MM.1S (cell line): ENCODE results near the gene GNAL.

ENCODE experiments used
- DNase-seq: peaks from one replicate; pipeline ENCODE4 v3.0.0-alpha.2; 2015
- H2AFZ ChIP-seq: fragments of 300-600 bp; sonication (generic); 2 replicates; pipeline ENCODE4 v1.6.0; 2016; ENCODE audit warnings: antibody characterized with exemption, low read length
- H3F3A ChIP-seq: fragments of 300-600 bp; sonication (generic); 2 replicates; pipeline ENCODE4 v1.6.1; 2016; ENCODE audit warnings: mild to moderate bottlenecking, antibody characterized with exemption, low read length, moderate library complexity, mixed read lengths; ENCODE audit not compliant: insufficient read depth
- H3K27ac ChIP-seq: fragments of 300-600 bp; sonication (generic); 2 replicates; pipeline ENCODE4 v1.5.1; 2016; ENCODE audit warnings: mild to moderate bottlenecking, low read length
- H3K27me3 ChIP-seq: fragments of 300-600 bp; sonication (generic); replicated peaks from 2 replicates; pipeline ENCODE4 v1.6.0; 2016; ENCODE audit warnings: low read length; ENCODE audit not compliant: insufficient read depth
- H3K36me3 ChIP-seq: fragments of 300-600 bp; sonication (generic); replicated peaks from 2 replicates; pipeline ENCODE4 v1.6.1; 2016; ENCODE audit warnings: mild to moderate bottlenecking, low read length, mixed read lengths; ENCODE audit not compliant: insufficient read depth
- H3K4me1 ChIP-seq: fragments of 300-600 bp; sonication (generic); 2 replicates; pipeline ENCODE4 v1.6.1; 2016; ENCODE audit warnings: low read length, mixed read lengths
- H3K4me2 ChIP-seq: fragments of 300-600 bp; sonication (generic); 2 replicates; pipeline ENCODE4 v1.6.0; 2016; ENCODE audit warnings: low read depth, low read length
- H3K4me3 ChIP-seq: fragments of 300-600 bp; sonication (generic); 2 replicates; pipeline ENCODE4 v1.5.1; 2016; ENCODE audit warnings: low read length, mixed read lengths
- H3K79me2 ChIP-seq: fragments of 300-600 bp; sonication (generic); 2 replicates; pipeline ENCODE4 v1.6.1; 2016; ENCODE audit warnings: mixed run types, low read length, mixed read lengths
- H3K9ac ChIP-seq: fragments of 300-600 bp; sonication (generic); 2 replicates; pipeline ENCODE4 v1.6.1; 2016; ENCODE audit warnings: low read length, mixed read lengths
- H3K9me2 ChIP-seq: fragments of 300-600 bp; sonication (generic); replicated peaks from 2 replicates; pipeline ENCODE4 v1.6.1; 2016; ENCODE audit warnings: mild to moderate bottlenecking, low read length, mixed read lengths; ENCODE audit not compliant: insufficient read depth
- H3K9me3 ChIP-seq: fragments of 300-600 bp; sonication (generic); replicated peaks from 2 replicates; pipeline ENCODE4 v1.6.1; 2016; ENCODE audit warnings: mild to moderate bottlenecking, low read length, mixed read lengths; ENCODE audit not compliant: insufficient read depth
- H4K20me1 ChIP-seq: fragments of 300-600 bp; sonication (generic); 2 replicates; pipeline ENCODE4 v1.6.1; 2016; ENCODE audit warnings: mild to moderate bottlenecking, low read length, moderate library complexity, mixed read lengths; ENCODE audit not compliant: insufficient read depth
- CTCF ChIP-seq: fragments of 300-600 bp; sonication (generic); IDR thresholded peaks from 2 replicates; pipeline ENCODE4 v1.5.1; 2016; ENCODE audit warnings: antibody characterized with exemption, low read length, mixed read lengths
- EZH2 ChIP-seq: fragments of 300-600 bp; sonication (generic); optimal IDR thresholded peaks from 2 replicates; pipeline ENCODE3; 2017; ENCODE audit warnings: low read depth, mild to moderate bottlenecking, antibody characterized with exemption, low read length, mixed read lengths
- EZH2phosphoT487 ChIP-seq: fragments of 300-600 bp; sonication (generic); IDR thresholded peaks from 2 replicates; pipeline ENCODE4 v1.6.1; 2018; ENCODE audit warnings: antibody characterized with exemption, low read length

The GNAL gene

DNA sequence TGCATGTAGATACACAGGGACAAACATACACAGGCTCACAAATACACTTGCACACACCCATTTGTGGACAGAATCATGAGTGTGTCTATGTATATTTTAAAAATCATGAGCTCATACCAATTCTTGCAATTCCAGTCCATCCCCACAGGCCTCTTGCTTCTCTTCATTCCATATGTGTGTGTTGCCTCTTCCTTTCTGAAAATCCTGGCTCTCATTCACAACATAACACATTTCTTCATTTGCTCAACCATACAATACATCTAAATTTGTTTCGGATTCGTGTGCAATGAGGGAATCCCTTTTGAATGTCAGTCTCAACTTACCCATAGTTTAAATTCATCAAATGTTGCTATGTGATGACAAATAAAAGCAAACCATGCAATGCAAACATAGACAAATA, 51.4 kb downstream of the GNAL start:
- H3K4me3 ChIP-seq, result no peak overlapping the region
- no peaks in the 10 kb centered on the region for H3K27me3 ChIP-seq
- no peaks in the 10 kb centered on the region for H3K79me2 ChIP-seq

DNA sequence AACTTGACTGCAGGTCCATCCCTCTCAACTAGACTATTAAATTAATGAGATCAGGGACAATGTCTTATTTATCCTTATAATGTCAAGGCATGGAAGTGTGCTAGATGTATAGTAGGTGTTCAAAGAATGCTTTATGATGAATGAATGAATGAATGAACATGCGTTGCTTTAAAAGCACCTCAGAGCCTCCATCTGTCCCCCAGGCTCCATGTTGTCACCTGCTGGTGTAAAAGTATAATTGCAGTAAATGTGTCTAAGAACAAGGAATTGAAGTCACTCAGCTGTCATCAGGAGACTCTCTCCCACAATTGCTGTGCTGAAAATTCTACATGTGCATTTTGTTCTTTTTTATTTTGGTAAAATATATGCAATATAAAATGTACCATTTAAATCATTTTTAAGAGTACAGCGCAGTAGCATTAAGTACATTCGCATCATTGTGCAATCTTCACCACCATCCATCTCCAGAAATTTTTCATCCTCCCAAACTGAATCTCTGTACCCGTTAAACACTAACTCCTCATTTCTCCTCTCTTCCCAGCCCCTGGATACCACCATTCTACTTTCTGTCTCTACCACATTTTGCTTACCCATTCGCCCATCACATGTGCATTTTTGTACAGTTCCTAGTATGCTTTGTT, 52.6 kb downstream of the GNAL start:
- H3K79me2 ChIP-seq, result no peaks in the 10 kb centered on the region
- H2AFZ ChIP-seq, result no peak overlapping the region
- H3K27ac ChIP-seq, result no peak overlapping the region
- no peak overlapping the region for H3K4me3 ChIP-seq
- no peaks in the 10 kb centered on the region for H3K9me2 ChIP-seq
- peak; percentile 29 for DNase-seq
- H3K4me2 ChIP-seq, result no peak overlapping the region
- H3F3A ChIP-seq, result no peaks in the 10 kb centered on the region
- no peak overlapping the region for H3K9ac ChIP-seq
- H4K20me1 ChIP-seq, result no peaks in the 10 kb centered on the region
- no peaks in the 10 kb centered on the region for H3K27me3 ChIP-seq
- H3K36me3 ChIP-seq, result no peaks in the 10 kb centered on the region
- no peak for TF ChIP-seq EZH2
- peak; percentile 65 for TF ChIP-seq CTCF
- no peak for TF ChIP-seq EZH2phosphoT487
- no peaks in the 10 kb centered on the region for H3K4me1 ChIP-seq
- no peaks in the 10 kb centered on the region for H3K9me3 ChIP-seq

More for the DNA sequence above, 51.4 kb downstream of the GNAL start:
- DNase-seq, result no peak
- Histone ChIP-seq H3K4me1 (no peaks in the 10 kb centered on the region), H3K36me3 (no peaks in the 10 kb centered on the region), H3K9me3 (no peaks in the 10 kb centered on the region), H3K4me2 (no peak overlapping the region), H3K27ac (no peak overlapping the region), H2AFZ (no peak overlapping the region), H3F3A (no peaks in the 10 kb centered on the region), H3K9ac (no peak overlapping the region), H3K9me2 (no peaks in the 10 kb centered on the region), H4K20me1 (no peaks in the 10 kb centered on the region)
- TF ChIP-seq CTCF, result no peak
- TF ChIP-seq EZH2phosphoT487, result no peak
- no peak for TF ChIP-seq EZH2

- TF ChIP-seq CTCF (no peak), EZH2 (no peak), EZH2phosphoT487 (no peak)
- Histone ChIP-seq H3K79me2 (no peaks in the 10 kb centered on the region), H3K9ac (no peak overlapping the region), H3K36me3 (no peaks in the 10 kb centered on the region), H3F3A (no peaks in the 10 kb centered on the region), H3K4me3 (no peak overlapping the region), H2AFZ (no peak overlapping the region), H3K4me2 (no peak overlapping the region), H4K20me1 (no peaks in the 10 kb centered on the region), H3K27me3 (no peaks in the 10 kb centered on the region), H3K27ac (no peak overlapping the region), H3K9me3 (no peaks in the 10 kb centered on the region), H3K4me1 (no peaks in the 10 kb centered on the region), H3K9me2 (no peaks in the 10 kb centered on the region)
- DNase-seq, result no peak
Measured at GRCh38 chr18:11745521-11745920, 56.5 kb downstream of the GNAL start.
